GM19025 (cell line): ENCODE measurements around the gene KCNAB1.

Source experiments
- ATAC-seq: cut with Tn5 transposase; IDR thresholded peaks from one replicate; pipeline ENCODE4 v1.9.1; 2021; ENCODE audit warnings: mild to moderate bottlenecking, low read depth, moderate library complexity; ENCODE audit not compliant: unreplicated experiment

KCNAB1 gene

DNA sequence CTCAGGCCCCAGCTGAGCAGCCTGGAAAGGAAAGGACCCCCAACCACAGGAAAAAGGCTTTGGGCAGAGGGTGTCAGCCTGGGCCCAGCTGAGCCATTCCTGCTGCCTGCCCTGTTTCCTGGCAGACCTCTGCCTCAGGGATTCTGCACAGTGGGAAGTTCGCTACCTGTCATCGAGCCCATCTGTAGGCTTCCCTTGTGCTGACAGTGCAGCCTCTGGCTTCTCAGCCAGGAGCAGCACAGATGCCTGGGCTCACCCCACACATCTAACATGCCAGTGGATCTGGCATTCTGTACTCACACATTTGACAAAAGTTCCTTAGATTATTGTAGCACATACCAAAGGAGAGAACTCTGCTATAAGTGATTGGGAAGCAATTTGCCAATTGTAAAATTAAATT is 232.3 kb downstream of the KCNAB1 start:
- ATAC-seq, result no peak

DNA sequence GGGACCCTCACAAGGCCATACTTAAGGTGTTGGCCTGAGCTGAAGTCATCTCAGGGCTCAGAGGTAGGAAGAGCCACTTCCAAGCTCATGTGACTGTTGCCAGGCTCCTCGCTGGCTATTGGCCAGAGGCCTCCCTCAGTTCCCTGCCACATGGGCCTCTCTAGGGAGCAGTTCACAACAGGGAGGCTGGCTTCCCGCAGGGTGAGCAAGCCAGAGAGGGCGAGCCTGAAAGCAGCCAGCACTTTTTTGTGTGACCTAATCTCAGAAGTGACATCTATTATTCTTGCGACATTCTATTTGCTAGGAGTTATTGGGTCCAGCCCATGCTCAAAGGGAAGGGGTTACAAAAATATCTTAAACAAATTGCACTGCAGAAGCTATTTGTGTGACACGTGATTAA is 233.2 kb downstream of the KCNAB1 start:
- no peak for ATAC-seq

DNA sequence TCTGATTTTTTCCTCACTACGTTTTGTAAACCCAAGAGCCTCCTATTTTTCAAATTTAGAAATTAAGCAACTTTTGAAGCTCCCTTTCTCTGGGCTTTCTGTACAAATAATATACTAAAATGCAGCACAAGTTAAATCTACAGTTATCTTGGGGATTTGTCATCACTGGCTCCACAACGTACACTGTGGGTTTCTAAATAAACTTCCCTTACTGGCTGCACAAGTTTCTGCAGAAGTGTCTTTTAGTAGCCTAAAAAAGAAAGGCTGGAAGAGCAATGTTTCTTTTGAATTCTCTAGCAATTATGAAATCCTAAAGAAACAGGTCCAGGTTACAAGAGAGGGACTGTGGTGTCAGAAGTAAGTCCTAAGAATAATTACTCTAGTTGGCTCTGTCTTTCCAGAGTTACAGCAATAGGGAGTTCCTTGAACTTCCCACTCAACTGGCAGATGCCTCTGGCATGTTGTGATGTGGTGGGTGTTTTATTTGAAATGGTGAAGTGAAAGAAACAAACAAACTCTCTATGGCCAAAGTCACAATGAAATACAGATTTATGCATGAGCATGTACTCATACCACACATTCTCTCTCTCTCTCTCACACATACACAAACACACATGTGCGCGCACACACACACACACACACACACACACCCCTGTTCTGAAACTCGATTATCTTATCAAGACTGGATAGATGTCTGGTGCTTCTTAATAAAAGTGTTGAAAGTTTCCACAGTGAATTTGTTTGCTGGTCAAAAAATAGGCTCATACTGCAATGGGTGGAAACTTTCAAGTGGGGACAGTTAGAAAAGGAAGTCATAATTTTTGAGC is 236.4 kb downstream of the KCNAB1 start:
- ATAC-seq, result no peak

DNA sequence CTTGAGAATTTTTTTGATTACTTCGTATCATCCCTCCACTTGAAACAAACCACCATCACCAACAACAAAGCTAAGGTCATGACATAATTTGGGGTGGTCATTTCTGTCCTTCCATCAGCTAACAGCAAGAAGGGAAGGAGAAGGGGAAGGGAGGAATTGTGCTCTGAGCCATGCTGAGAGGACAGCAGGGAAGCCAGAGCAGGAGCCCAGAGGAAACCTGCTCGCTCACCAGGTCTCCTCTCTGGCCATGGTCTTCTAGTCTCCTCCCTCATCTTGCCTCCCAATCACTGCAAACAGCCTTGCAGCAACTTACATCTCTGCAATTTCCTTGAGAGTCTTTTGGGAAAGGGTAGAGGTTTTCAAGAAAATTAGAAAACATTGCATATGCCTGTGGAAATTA is 237.9 kb downstream of the KCNAB1 start:
- ATAC-seq, result no peak

DNA sequence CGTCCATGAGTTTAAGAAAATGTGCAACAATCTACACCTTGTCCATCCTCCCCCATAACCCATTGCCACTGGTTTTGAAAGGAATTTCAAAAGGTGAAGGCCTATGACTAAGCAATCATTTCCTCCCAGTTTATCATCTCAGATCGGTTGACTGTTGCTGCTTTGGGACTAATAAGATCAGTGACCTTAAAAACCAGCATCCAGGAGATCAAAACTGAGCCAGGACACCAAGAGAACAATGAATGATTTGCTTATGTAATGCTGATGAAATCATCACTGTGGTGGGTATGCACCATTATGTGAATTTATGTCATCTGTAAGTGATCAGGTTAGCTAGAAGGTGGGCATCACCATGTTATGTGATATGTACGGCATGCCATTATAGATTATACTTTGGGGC is 239.0 kb downstream of the KCNAB1 start:
- no peak for ATAC-seq

DNA sequence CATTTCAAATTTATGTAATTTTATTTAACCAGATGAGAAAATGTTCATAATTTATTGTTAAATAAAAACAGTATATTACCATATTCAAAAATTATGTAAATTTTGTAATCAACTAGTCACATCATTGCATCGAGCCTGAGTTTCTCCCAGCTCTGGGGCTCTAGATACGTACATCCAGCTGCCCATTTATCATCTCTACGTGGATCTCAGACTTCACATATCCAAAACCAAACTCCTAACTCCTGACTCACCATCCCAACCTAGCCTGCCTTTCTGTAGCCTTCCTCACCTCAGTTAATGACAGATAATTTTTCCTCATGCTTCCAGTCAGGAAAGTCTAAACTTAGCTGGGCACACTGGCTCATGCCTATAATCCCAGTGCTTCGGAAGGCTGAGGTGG is 239.7 kb downstream of the KCNAB1 start:
- no peak for ATAC-seq

DNA sequence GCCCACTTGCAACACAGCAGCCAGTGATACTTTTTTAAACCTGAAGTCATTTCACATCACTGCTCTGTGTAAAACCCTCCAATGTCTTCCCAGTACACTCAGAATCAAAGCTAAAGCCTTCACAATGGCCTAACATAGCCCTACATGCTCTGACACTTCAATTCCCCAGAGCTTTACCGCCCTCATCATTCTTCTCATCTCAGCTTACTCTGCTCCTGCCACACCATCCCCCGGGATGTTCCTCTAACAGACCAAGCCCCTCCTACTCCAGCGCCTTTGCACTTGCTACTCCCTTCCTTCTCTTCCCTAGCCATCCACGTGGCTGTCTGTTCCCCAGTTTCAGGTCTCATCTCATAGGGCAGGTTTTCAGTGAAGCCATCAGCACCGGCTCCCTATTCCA is 240.6 kb downstream of the KCNAB1 start:
- no peak for ATAC-seq

DNA sequence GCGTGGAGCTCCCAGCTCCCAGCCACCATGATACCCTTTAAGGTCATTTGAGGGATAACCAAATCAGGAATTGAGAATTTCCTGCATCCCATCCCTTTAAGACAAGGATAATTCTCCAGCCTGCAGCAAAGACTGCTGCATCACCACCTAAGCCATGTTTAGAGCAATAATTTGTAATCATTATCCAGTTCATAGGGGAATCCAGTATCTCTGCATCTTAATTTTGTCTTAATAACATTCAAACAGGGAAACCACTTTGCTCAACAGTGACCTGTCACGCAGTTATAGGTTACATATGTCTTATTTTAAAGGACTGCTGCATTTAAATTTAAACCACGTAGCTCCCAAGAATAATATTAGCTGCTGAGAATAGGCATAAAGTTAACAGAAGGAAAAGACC is 246.2 kb downstream of the KCNAB1 start:
- ATAC-seq, result no peak

DNA sequence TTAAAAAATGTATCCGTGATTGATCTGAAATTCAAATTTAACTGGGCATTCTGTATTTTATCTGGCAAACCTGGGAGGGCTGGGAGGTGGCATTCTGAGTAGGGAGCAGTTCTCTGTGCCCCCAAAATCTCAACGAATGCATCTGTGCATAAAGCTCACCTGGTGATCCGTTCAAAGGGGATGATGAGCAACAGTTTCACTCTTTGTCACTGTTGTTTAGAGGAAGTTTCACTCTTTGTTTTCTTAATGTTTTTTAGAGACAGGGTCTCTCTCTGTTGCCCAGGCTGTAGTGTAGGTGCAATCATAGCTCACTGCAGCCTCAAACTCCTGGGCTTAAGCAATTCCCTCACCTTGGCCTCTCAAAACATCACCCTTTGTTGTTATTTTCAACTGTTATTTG is 247.8 kb downstream of the KCNAB1 start:
- no peak for ATAC-seq

DNA sequence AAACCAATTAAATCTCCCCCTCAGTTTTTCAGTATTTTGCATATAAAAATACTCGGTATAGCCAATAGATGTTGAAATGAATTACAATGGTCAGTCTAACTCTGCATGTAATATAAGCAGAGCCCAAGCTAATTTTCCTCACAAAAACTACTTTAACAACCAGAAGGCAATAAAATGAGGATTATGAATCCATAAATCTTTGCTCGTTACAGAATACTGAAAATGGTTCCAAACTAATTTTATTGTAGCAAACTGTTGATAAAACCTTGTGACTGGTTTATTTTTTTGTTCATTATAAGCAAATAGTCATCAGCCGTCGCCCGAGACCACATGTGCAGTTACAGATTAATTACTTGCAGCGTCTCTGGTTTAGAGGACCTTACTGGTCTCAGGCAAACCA is 251.3 kb downstream of the KCNAB1 start:
- no peak for ATAC-seq

DNA sequence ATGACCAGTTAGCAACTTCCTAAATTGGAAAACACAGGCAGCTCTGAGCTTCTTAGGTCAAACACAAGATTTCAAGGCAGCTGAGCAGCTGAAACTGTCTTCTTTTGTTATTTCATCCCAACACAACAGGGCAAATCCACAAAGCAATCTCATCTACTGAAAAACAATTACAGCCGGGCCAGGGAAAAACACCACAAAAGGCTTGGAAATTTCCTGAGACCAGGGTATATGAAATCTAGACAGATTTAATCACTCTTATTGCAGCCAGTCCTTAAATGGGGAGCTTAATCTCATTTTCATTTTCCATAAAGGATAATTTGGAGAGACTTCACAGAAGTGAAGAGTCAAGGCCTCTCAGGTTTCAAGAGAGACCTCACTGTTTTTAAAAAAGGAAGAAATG is 252.7 kb downstream of the KCNAB1 start:
- no peak for ATAC-seq

DNA sequence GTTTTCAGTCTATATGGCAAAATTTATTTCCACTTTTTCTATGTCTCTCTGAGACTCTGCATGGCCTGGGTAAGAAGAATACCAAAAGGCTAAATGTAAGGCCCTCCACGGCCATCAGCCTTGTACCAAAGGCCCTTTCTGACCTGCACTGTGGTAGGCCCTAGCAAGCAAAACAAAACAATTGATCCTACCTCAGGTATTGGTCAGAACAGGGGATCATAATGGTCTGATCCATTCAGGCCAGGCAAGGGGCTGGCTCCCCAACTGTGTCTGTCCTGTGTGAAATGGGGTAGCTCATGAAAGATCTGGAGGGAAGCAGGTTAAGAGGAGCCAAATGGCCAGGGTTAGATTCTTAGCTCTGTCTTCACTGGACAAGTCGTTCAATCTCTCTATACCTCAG is 253.3 kb downstream of the KCNAB1 start:
- ATAC-seq, result no peak

DNA sequence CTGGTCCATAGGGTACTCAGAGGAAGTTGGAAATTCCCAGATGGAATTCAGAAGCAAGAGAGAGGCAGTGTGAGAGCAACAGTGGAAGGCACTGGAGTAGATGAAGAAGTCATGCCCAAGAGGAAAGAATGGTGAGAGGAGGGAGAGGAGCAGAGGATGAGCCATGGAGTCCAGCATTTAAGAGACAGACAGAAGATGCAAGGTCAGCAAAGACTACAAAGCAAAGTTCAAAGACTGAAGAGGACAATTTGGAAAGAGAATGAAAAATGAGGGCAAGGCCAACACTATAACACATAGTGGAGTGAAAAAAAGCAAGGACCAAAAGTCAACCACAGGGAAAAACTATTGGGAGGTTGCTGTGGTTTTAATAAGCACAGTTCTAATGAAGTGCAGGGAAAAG is 255.8 kb downstream of the KCNAB1 start:
- ATAC-seq, result no peak

DNA sequence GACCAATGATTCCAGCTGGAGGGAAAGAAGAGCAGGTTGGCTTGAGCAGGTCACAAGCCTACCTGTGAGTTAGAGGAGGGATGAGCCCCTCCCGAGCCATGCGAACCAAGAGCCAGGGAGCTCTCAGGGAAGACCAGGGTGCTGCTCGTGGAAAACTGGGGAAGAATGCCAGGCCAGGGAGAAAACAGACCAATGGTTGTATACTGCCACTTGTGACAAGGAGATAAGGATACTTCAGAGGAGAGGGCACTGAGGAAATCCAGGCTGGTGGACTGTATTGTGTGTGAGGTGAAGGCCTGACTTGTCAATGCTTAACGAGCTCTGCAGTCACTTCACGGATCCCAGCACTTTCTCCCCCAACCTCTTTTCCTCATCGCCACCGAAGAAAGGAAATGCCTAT is 256.9 kb downstream of the KCNAB1 start:
- ATAC-seq, result no peak

DNA sequence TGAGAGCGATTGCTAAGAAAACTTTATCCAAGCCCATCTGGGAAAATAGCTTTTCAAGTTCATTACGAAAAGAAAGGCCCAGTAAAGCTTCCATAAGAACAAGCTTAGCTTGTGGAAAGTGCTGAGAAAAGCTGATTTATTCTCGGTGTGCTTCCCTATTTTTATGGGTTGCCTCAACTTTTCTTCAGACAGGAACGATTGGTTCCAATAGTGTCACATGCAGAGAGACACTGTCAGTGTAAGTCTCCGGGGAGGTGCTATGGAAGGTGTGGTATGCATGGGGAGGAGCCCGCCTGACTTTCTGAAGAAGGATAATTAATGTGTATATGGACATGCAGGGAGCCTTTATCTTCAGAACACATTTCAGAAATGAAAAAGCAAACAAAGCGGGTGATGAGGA is 257.3 kb downstream of the KCNAB1 start:
- no peak for ATAC-seq

DNA sequence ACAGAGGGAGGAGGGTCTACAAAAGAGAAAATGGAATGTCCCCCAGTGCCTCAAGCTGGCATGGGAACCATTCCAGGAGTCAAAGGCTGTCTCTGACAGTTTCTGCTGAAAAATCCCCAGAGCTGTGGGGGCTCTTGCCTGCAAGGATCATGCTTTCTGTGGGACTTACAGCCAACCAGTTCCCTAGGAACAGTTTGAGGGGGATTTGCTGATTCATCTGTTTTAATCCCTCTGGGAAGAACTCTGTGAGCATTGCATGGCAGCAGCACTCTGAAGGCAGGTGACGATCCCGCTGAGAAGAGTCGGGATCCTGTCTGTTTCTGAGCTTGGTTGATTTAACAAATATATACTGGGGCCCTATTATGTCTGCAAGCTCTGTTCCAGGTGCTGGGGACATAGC is 258.5 kb downstream of the KCNAB1 start:
- no peak for ATAC-seq

DNA sequence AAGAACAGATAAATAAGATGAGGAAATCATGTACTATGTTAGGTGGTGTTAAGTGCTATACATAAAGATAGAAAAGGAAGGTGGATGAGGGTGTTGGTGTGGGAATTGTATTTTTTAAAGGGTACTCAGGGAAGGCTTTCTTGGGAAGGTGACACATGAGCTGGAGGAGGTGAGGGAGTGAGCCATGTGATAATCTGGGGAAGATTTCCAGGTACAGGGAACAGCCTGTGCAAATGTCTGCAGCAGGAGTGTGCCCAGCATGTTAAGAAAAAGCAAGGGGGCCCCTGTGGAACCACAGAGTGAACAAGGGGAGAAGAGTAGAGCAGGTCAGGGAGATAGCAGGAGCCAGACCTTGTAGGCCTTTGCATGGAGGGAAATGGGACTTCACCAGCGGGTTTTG is 258.9 kb downstream of the KCNAB1 start:
- no peak for ATAC-seq

DNA sequence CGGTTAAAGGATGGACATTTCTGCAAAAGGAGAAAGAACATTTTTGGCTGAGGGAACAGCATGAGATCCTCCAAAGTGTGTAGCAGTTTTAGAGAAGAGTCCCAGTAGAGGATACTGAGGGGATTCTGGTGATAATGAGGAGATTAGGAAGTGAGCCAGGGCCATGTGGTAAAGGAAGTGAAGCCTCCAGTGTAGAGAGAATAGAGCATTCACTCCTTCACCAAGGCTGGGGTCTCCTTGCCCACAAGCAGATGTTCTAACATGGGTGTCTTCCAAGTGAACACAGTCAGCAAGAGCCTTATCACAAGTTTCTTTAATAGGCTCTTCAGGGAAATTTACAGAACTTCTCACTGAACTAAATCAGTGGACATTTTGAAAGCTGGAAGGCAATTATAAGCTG is 260.9 kb downstream of the KCNAB1 start:
- ATAC-seq, result no peak

DNA sequence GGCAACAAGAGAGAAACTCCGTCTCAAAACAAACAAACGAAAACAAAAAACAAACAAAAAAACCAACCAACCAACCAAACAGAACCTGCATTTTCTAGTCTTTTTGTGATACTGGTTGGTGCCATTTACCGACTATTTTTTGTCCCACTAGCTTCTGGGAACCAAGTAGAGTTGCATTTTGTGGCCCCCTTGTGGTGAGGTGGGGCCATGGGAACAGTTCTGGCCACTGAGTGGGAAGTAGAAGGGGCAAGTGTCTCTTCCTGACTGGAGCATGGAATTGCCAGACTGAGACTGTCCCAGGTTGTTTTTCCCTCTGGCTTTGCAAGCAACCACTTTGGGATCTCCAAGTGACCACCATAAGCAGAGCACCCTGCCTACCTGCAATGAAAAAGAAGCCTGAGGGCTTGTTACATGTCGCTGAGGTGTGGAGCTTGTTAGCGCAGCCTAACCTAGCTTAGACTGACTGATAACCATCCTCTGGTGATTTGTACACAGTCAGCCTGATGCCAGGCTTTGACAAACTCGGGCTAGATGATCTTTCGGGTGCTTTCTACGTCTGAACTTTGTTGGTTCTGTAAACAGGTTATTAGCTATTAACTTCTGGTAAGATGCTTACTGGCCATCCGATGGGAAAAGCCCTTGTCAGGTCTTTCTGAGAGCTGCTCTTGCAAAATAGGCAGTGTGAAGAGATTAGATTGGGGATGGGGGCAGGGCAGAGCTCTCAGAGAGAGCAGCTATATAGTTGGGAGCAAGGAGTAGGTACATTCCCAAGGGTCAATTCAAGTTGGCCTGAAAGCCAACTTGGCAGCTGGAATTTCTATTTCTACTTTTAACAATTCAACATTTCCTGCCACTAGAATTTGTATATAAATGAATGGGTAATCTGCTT is 262.3 kb downstream of the KCNAB1 start:
- ATAC-seq, result peak; percentile 58

DNA sequence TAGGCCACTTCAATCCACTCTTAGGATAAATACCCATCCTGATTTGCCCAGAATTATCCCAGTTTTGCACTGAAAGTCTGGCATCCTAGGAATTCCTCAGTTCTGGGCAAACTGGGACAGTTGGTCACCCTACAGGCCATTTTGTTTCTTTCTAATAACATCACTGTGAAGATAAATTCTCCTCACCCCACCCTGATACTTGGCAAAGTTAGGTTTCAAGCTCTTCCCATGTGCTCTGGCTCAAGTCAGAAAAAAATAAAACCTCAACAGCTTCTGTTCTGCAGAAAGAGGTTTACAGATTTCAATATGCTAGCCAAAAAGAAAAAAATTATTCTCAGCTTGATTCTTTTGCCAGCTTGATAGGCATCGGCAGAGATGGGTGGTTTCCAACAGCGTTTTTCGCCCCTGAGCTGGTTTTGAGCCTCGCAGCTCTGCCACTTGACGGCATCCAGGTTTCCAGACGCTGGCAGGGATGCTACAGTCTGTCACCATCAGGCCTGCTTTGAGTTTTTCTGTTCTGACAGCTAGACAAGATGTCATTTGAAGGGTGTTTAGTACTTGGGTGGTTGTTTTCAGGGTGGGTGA is 263.2 kb downstream of the KCNAB1 start:
- ATAC-seq, result no peak
